DND-41 (cell line): ENCODE results near the gene PM20D2.

Source experiments
- ATAC-seq: fragments of 200-7000 bp; cut with Tn5 transposase; 3 replicates; pipeline ENCODE4 v1.9.1; 2021; ENCODE audit warnings: low read depth; ENCODE audit not compliant: insufficient read depth
- DNase-seq: peaks from one replicate; pipeline ENCODE4 v3.0.0-alpha.2; 2020
- H2AFZ ChIP-seq: 2 replicates; pipeline ENCODE4 v1.6.0; 2012; ENCODE audit warnings: low read depth, low read length
- H3K27ac ChIP-seq: 2 replicates; pipeline ENCODE4 v1.5.1; 2012; ENCODE audit warnings: low read length, inconsistent platforms
- H3K27me3 ChIP-seq: fragments of 200-600 bp; sonication (generic); 2 replicates; pipeline ENCODE4 v1.6.0; 2012; ENCODE audit warnings: low read length, mild to moderate bottlenecking, inconsistent platforms; ENCODE audit not compliant: insufficient read depth, poor library complexity
- H3K36me3 ChIP-seq: 2 replicates; pipeline ENCODE4 v1.5.1; 2012; ENCODE audit warnings: low read length, inconsistent platforms; ENCODE audit not compliant: insufficient read depth
- H3K4me1 ChIP-seq: 2 replicates; pipeline ENCODE4 v1.5.1; 2012; ENCODE audit warnings: mild to moderate bottlenecking, low read length; ENCODE audit not compliant: insufficient read depth
- H3K4me2 ChIP-seq: 2 replicates; pipeline ENCODE4 v1.6.0; 2012; ENCODE audit warnings: mild to moderate bottlenecking, moderate library complexity, low read length, inconsistent platforms; ENCODE audit not compliant: insufficient read depth
- H3K4me3 ChIP-seq, 2 experiments: fragments of 200-600 bp in 1 of 2; shearing (Covaris generic) in 1 of 2; 2 replicates each; pipeline ENCODE4 v1.5.1; 2012 to 2016; ENCODE audit warnings: inconsistent platforms in 2 of 2, low read length in 2 of 2, mild to moderate bottlenecking in 2 of 2, low read depth in 1 of 2, moderate library complexity in 1 of 2
- H3K79me2 ChIP-seq: 2 replicates; pipeline ENCODE4 v1.6.0; 2012; ENCODE audit warnings: low read length, inconsistent platforms; ENCODE audit not compliant: insufficient read depth
- H3K9ac ChIP-seq: 2 replicates; pipeline ENCODE4 v1.6.0; 2012; ENCODE audit warnings: low read depth, mild to moderate bottlenecking, inconsistent platforms, low read length, moderate library complexity
- H3K9me3 ChIP-seq: 2 replicates; pipeline ENCODE4 v1.5.1; 2012; ENCODE audit warnings: low read length, moderate library complexity, mild to moderate bottlenecking, inconsistent platforms; ENCODE audit not compliant: insufficient read depth, severe bottlenecking
- H4K20me1 ChIP-seq: 2 replicates; pipeline ENCODE4 v1.6.0; 2012; ENCODE audit warnings: low read length; ENCODE audit not compliant: insufficient read depth
- EZH2 ChIP-seq: IDR thresholded peaks from 3 replicates; pipeline ENCODE4 v1.6.1; 2012; ENCODE audit warnings: borderline replicate concordance, low read depth, mild to moderate bottlenecking, moderate library complexity, low read length, inconsistent platforms; ENCODE audit not compliant: severe bottlenecking
- TF ChIP-seq, protein P1 (sequence below): IDR thresholded peaks from 2 replicates; pipeline ENCODE4 v1.5.1; 2012; ENCODE audit warnings: borderline replicate concordance, low read length, moderate library complexity, mild to moderate bottlenecking; ENCODE audit not compliant: poor library complexity, severe bottlenecking; ENCODE audit errors: extremely low read depth

Gene PM20D2

GRCh38 chr6:89197141-89197540 lies 51.3 kb downstream of the PM20D2 start:
- Histone ChIP-seq H3K9ac (no peak overlapping the region), H3K27ac (no peak overlapping the region), H3K9me3 (peaks cover 7% of the 10 kb centered on the region), H2AFZ (no peak overlapping the region), H3K4me1 (no peaks in the 10 kb centered on the region), H4K20me1 (no peaks in the 10 kb centered on the region), H3K4me3 (no peak overlapping the region), H3K36me3 (no peaks in the 10 kb centered on the region), H3K4me2 (no peak overlapping the region), H3K79me2 (no peaks in the 10 kb centered on the region), H3K27me3 (no peaks in the 10 kb centered on the region)
- no peak for TF ChIP-seq EZH2
- TF ChIP-seq, protein P1, sequence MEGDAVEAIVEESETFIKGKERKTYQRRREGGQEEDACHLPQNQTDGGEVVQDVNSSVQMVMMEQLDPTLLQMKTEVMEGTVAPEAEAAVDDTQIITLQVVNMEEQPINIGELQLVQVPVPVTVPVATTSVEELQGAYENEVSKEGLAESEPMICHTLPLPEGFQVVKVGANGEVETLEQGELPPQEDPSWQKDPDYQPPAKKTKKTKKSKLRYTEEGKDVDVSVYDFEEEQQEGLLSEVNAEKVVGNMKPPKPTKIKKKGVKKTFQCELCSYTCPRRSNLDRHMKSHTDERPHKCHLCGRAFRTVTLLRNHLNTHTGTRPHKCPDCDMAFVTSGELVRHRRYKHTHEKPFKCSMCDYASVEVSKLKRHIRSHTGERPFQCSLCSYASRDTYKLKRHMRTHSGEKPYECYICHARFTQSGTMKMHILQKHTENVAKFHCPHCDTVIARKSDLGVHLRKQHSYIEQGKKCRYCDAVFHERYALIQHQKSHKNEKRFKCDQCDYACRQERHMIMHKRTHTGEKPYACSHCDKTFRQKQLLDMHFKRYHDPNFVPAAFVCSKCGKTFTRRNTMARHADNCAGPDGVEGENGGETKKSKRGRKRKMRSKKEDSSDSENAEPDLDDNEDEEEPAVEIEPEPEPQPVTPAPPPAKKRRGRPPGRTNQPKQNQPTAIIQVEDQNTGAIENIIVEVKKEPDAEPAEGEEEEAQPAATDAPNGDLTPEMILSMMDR, result no peak
- DNase-seq, result no peak
- peak; percentile 31; the same call in 1 of the 3 replicates for ATAC-seq

DNA sequence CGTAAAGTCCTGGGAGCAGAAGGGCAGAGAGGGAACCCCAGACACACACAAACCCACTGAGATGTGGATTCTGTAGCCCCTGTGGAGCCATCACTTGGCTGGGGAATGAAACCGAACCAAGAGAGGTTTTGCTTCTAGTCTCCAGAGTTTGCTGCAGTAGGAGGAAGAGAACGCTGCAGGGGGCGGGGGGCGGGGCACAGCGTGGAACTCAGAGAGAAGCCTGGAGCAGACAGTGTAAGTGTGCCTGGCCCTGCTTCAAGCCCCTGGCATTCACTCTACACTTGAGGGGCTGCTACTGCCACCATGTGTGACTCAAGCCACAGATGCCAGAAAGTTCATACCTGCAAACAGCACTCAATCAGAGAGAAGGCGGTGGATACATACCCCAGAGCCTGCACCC lies 52.4 kb downstream of the PM20D2 start:
- no peak overlapping the region for H3K9ac ChIP-seq
- no peaks in the 10 kb centered on the region for H4K20me1 ChIP-seq
- H2AFZ ChIP-seq, result no peak overlapping the region
- H3K4me1 ChIP-seq, result no peaks in the 10 kb centered on the region
- H3K9me3 ChIP-seq, result peaks cover 7% of the 10 kb centered on the region
- H3K4me3 ChIP-seq, result no peak overlapping the region
- H3K27me3 ChIP-seq, result no peaks in the 10 kb centered on the region
- no peak overlapping the region for H3K27ac ChIP-seq
- no peak for DNase-seq
- TF ChIP-seq, protein P1, result no peak
- no peak for TF ChIP-seq EZH2
- H3K79me2 ChIP-seq, result no peaks in the 10 kb centered on the region
- H3K4me2 ChIP-seq, result no peak overlapping the region
- no peaks in the 10 kb centered on the region for H3K36me3 ChIP-seq
- ATAC-seq, result no peak

DNA sequence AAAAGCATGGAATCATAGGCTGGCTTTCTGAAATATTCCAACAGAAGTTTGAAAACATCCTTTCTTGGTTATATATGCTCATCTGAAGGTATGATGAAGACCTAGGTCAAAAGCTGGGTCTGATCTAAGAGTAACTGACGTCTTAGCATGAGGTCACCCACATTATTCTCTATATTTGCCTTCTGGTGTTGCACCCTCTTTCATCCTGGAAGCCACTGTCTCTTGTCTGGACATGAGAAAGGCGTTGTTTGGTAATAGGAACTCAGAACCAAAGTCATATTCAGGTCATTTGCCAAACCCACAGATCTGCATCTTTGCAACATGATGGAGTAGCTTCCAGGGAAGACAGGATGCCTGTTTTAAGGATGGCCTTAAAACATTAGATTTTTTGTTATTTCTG lies 53.7 kb downstream of the PM20D2 start:
- H3K9ac ChIP-seq, result no peak overlapping the region
- no peaks in the 10 kb centered on the region for H3K9me3 ChIP-seq
- H2AFZ ChIP-seq, result no peak overlapping the region
- H3K27ac ChIP-seq, result no peak overlapping the region
- no peaks in the 10 kb centered on the region for H3K4me1 ChIP-seq
- ATAC-seq (no peak), DNase-seq (no peak)
- H3K79me2 ChIP-seq, result no peaks in the 10 kb centered on the region
- TF ChIP-seq, protein P1, result no peak
- TF ChIP-seq EZH2, result no peak
- H3K4me3 ChIP-seq, result no peak overlapping the region
- H3K4me2 ChIP-seq, result no peak overlapping the region
- no peaks in the 10 kb centered on the region for H3K27me3 ChIP-seq
- H3K36me3 ChIP-seq, result no peaks in the 10 kb centered on the region
- no peaks in the 10 kb centered on the region for H4K20me1 ChIP-seq

DNA sequence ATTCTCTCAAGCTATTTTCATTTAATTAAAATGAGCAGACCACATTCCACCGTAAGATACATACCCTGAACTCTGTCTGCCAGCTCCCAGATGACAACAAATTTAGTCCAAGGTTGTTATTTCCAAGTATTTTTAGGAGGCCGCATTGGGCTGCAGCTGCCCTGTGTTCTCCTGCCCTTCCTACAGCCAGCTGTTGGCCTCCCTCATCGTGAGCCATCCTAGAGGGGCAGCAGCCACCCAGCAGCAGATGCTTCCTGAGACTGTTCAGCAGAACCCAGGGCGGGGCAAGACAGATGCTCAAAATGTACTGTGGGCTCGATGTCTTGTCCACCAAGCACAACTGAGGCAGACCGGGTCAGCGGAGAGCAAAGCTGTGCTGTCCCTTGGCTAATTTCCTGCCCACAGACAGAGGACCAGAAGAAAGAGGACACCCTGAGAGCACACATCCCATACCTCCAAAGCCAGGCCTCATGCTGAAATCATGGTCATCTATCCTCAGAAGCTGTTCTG lies 54.9 kb downstream of the PM20D2 start:
- ATAC-seq (no peak), DNase-seq (no peak)
- H3K4me1 ChIP-seq, result no peaks in the 10 kb centered on the region

More for the DNA sequence above, 54.9 kb downstream of the PM20D2 start:
- Histone ChIP-seq H4K20me1 (no peaks in the 10 kb centered on the region), H3K9me3 (no peaks in the 10 kb centered on the region), H3K4me2 (no peak overlapping the region), H3K36me3 (no peaks in the 10 kb centered on the region), H2AFZ (no peak overlapping the region), H3K9ac (no peak overlapping the region), H3K79me2 (no peaks in the 10 kb centered on the region), H3K27me3 (no peaks in the 10 kb centered on the region), H3K4me3 (no peak overlapping the region), H3K27ac (no peak overlapping the region)
- TF ChIP-seq, protein P1, result no peak
- no peak for TF ChIP-seq EZH2
